ENCODE data around the gene NHLRC4. TPM values are rescaled to one million over a fixed set of nuclear protein-coding genes. Genes with fewer than 3 reads are reported as not detected.
A peak's percentile ranks its signal among the peaks of the same experiment; 100 is the strongest.

NHLRC4 gene
- total RNA-seq, 5 donors from 2014 or later (not counting 1 experiment from before 2014, with no cell fraction given) = 1.3 to 5.0 (median 3.6) TPM

- Mint-ChIP-seq H3K27me3 (no peaks in the 10 kb centered on the region), H3K4me1 (peaks cover 9 to 14% (median 13%) of the 10 kb centered on the region in 3 donors), H3K36me3 (no peaks in the 10 kb centered on the region), H3K4me3 (no peak overlapping the region), H3K9me3 (no peaks in the 10 kb centered on the region), H3K27ac (no peak overlapping the region)
- CTCF ChIA-PET = no interaction called here
- Histone ChIP-seq H3K36me3 (ENCODE audit: control insufficient read depth in 2 of 2, extremely low read depth in 1 of 2, insufficient read depth in 1 of 2, low read length in 1 of 2) (no peaks in the 10 kb centered on the region), H3K9me3 (no peaks in the 10 kb centered on the region), H3K4me3 (ENCODE audit: control insufficient read depth in 1 of 2, extremely low read depth in 1 of 2, low read length in 1 of 2) (no peak overlapping the region), H3K27ac (ENCODE audit: low read length) (no peak overlapping the region), H3K27me3 (replicated peaks in 1 of 2; ENCODE audit: control insufficient read depth in 2 of 2, extremely low read depth in 1 of 2, insufficient read depth in 2 of 2, low read length in 1 of 2) (peaks cover 0 to 19% of the 10 kb centered on the region in 2 experiments), H3K4me1 (ENCODE audit: control insufficient read depth in 1 of 2, extremely low read depth in 1 of 2, insufficient read depth in 2 of 2, low read length in 2 of 2) (peaks cover 5 to 31% of the 10 kb centered on the region in 2 experiments)
- POLR2A ChIA-PET = no interaction called here
- whole genome bisulfite sequencing (ENCODE audit: insufficient coverage) = 80% methylated on average over 31 of the region's 38 CpGs
- no peak for DNase-seq
- no peak for ATAC-seq (replicated peaks in 1 of 4)
Observed at GRCh38 chr16:583815-584591, 17.2 kb downstream of the NHLRC4 start.

- POLR2A ChIA-PET = no interaction called here
Observed at GRCh38 chr16:585351-585750, 18.5 kb downstream of the NHLRC4 start.

GRCh38 chr16:586047-586644, 19.3 kb downstream of the NHLRC4 start:
- peaks cover 0 to 19% of the 10 kb centered on the region in 2 experiments for H3K27me3 ChIP-seq (replicated peaks in 1 of 2; ENCODE audit: control insufficient read depth in 2 of 2, extremely low read depth in 1 of 2, insufficient read depth in 2 of 2, low read length in 1 of 2)
- ChIA-PET POLR2A (no interaction called here), CTCF (no interaction called here)
- ATAC-seq (replicated peaks in 1 of 4) (no peak), DNase-seq (no peak)
- H3K4me3 ChIP-seq (ENCODE audit: control insufficient read depth in 1 of 2, extremely low read depth in 1 of 2, low read length in 1 of 2) = no peak overlapping the region
- Mint-ChIP-seq H3K27me3 (no peaks in the 10 kb centered on the region), H3K4me3 (no peak overlapping the region), H3K9me3 (no peaks in the 10 kb centered on the region), H3K36me3 (no peaks in the 10 kb centered on the region), H3K4me1 (peaks cover 15 to 21% (median 19%) of the 10 kb centered on the region in 3 donors), H3K27ac (no peak overlapping the region)
- 78% methylated on average over 16 of the region's 16 CpGs for WGBS (ENCODE audit: insufficient coverage)
- H3K4me1 ChIP-seq (ENCODE audit: control insufficient read depth in 1 of 2, extremely low read depth in 1 of 2, insufficient read depth in 2 of 2, low read length in 2 of 2) = peaks cover 8 to 36% of the 10 kb centered on the region in 2 experiments
- no peaks in the 10 kb centered on the region for H3K36me3 ChIP-seq (ENCODE audit: control insufficient read depth in 2 of 2, extremely low read depth in 1 of 2, insufficient read depth in 1 of 2, low read length in 1 of 2)
- H3K9me3 ChIP-seq = no peaks in the 10 kb centered on the region
- no peak overlapping the region for H3K27ac ChIP-seq (ENCODE audit: low read length)

More at GRCh38 chr16:585351-585750, 18.5 kb downstream of the NHLRC4 start:
- no peaks in the 10 kb centered on the region for H3K36me3 Mint-ChIP-seq
- no peaks in the 10 kb centered on the region for H3K36me3 ChIP-seq (ENCODE audit: control insufficient read depth in 2 of 2, extremely low read depth in 1 of 2, insufficient read depth in 1 of 2, low read length in 1 of 2)
- H3K4me1 ChIP-seq (ENCODE audit: control insufficient read depth in 1 of 2, extremely low read depth in 1 of 2, insufficient read depth in 2 of 2, low read length in 2 of 2) = peaks cover 5 to 29% of the 10 kb centered on the region in 2 experiments
- ATAC-seq (replicated peaks in 1 of 4) = no peak
- peaks cover 9 to 13% (median 12%) of the 10 kb centered on the region in 3 donors for H3K4me1 Mint-ChIP-seq
- peaks cover 0 to 19% of the 10 kb centered on the region in 2 experiments for H3K27me3 ChIP-seq (replicated peaks in 1 of 2; ENCODE audit: control insufficient read depth in 2 of 2, extremely low read depth in 1 of 2, insufficient read depth in 2 of 2, low read length in 1 of 2)
- H3K4me3 ChIP-seq (ENCODE audit: control insufficient read depth in 1 of 2, extremely low read depth in 1 of 2, low read length in 1 of 2) = no peak overlapping the region
- no peaks in the 10 kb centered on the region for H3K9me3 ChIP-seq
- no peak for DNase-seq
- CTCF ChIA-PET = no interaction called here
- H3K27ac ChIP-seq (ENCODE audit: low read length) = no peak overlapping the region
- no peaks in the 10 kb centered on the region for H3K9me3 Mint-ChIP-seq
- no peak overlapping the region for H3K4me3 Mint-ChIP-seq
- 44% methylated on average over 10 of the region's 10 CpGs for WGBS (ENCODE audit: insufficient coverage)
- H3K27ac Mint-ChIP-seq = no peak overlapping the region
- H3K27me3 Mint-ChIP-seq = no peaks in the 10 kb centered on the region

GRCh38 chr16:586645-587590, 20.1 kb downstream of the NHLRC4 start:
- POLR2A ChIA-PET = no interaction called here
- H3K27ac Mint-ChIP-seq = peak overlapping the region; percentile 69 to 70
- CTCF ChIA-PET = no interaction called here
- Histone ChIP-seq H3K27me3 (replicated peaks in 1 of 2; ENCODE audit: control insufficient read depth in 2 of 2, extremely low read depth in 1 of 2, insufficient read depth in 2 of 2, low read length in 1 of 2) (peaks cover 0 to 19% of the 10 kb centered on the region in 2 experiments), H3K9me3 (no peaks in the 10 kb centered on the region), H3K27ac (ENCODE audit: low read length) (no peak overlapping the region), H3K4me1 (ENCODE audit: control insufficient read depth in 1 of 2, extremely low read depth in 1 of 2, insufficient read depth in 2 of 2, low read length in 2 of 2) (peaks cover 8 to 41% of the 10 kb centered on the region in 2 experiments), H3K4me3 (ENCODE audit: control insufficient read depth in 1 of 2, extremely low read depth in 1 of 2, low read length in 1 of 2) (no peak overlapping the region), H3K36me3 (ENCODE audit: control insufficient read depth in 2 of 2, extremely low read depth in 1 of 2, insufficient read depth in 1 of 2, low read length in 1 of 2) (no peaks in the 10 kb centered on the region)
- 96% methylated on average over 7 of the region's 14 CpGs for WGBS (ENCODE audit: insufficient coverage)
- DNase-seq (no peak), ATAC-seq (replicated peaks in 1 of 4) (no peak)
- H3K4me3 Mint-ChIP-seq = peak overlapping the region; percentile 87 to 95 (median 88)
- H3K27me3 Mint-ChIP-seq = no peaks in the 10 kb centered on the region
- H3K9me3 Mint-ChIP-seq = no peaks in the 10 kb centered on the region
- H3K4me1 Mint-ChIP-seq = peaks cover 20 to 29% (median 26%) of the 10 kb centered on the region in 3 donors
- no peaks in the 10 kb centered on the region for H3K36me3 Mint-ChIP-seq

- H3K27me3 ChIP-seq (replicated peaks in 1 of 2; ENCODE audit: control insufficient read depth in 2 of 2, extremely low read depth in 1 of 2, insufficient read depth in 2 of 2, low read length in 1 of 2) = peaks cover 0 to 19% of the 10 kb centered on the region in 2 experiments
- ATAC-seq (replicated peaks in 1 of 4) = peak; percentile 9 to 27 (median 10)
- peak overlapping the region; percentile 96 to 97 for H3K27ac Mint-ChIP-seq
- H3K4me3 Mint-ChIP-seq = peak overlapping the region; percentile 87 to 95 (median 88)
- peak overlapping the region; percentile 81 for H3K27ac ChIP-seq (ENCODE audit: low read length)
- CTCF ChIA-PET = interaction anchor here in 1 of 2 donors (0.6 to 1.4 kb wide), 2 partner anchors 9 to 48 kb away, joined by 3 to 5 read pairs; partner anchors contain the start of gene METTL26
- peaks cover 0 to under 1% of the 10 kb centered on the region in 2 donors for H3K36me3 ChIP-seq (ENCODE audit: control insufficient read depth in 2 of 2, extremely low read depth in 1 of 2, insufficient read depth in 1 of 2, low read length in 1 of 2)
- no peaks in the 10 kb centered on the region for H3K36me3 Mint-ChIP-seq
- no peaks in the 10 kb centered on the region for H3K27me3 Mint-ChIP-seq
- peaks cover 8 to 51% of the 10 kb centered on the region in 2 experiments for H3K4me1 ChIP-seq (ENCODE audit: control insufficient read depth in 1 of 2, extremely low read depth in 1 of 2, insufficient read depth in 2 of 2, low read length in 2 of 2)
- peaks cover 35 to 41% (median 41%) of the 10 kb centered on the region in 3 donors for H3K4me1 Mint-ChIP-seq
- under 1% methylated on average over 21 of the region's 21 CpGs for WGBS (ENCODE audit: insufficient coverage)
- H3K9me3 Mint-ChIP-seq = no peaks in the 10 kb centered on the region
- POLR2A ChIA-PET = no interaction called here
- H3K9me3 ChIP-seq = no peaks in the 10 kb centered on the region
- peak overlapping the region; percentile 71 to 83 for H3K4me3 ChIP-seq (ENCODE audit: control insufficient read depth in 1 of 2, extremely low read depth in 1 of 2, low read length in 1 of 2)
- peak in 34 of 35 experiments; percentile 21 to 82 (median 62) for DNase-seq
Observed at GRCh38 chr16:588639-588888, 21.8 kb downstream of the NHLRC4 start.
